ENCODE results near the gene CMTM7. TPM values are rescaled to one million over a fixed set of nuclear protein-coding genes. Genes with fewer than 3 reads are reported as not detected.

CMTM7 gene
- total RNA-seq, 1 experiment from 2014 or later = 62.6 TPM

DNA sequence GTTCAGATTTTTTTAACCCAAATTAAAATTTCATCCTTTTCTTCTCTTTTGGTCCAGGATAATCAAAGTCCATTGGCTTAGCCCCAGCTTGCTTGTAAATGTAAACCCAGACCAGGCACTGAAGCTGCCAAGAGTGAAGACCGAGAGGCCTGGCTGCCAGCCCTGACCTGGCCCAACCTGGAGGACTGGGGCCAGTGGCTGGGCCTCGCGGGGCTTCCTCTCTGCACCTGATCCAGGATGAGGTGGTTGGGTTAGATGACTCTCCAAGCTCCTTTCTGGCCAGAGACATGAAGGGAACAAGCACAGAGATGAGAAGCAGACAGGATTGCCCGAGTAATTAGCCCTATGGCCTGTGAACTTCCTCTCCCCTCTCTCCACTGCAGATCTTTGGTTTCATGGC lies 60.4 kb downstream of the CMTM7 start:
- ChIA-PET RAD21 (ENCODE audit: low non-redundant PET in 1 of 2, low total read pairs in 2 of 2, uncharacterized antibody in 2 of 2, unreplicated experiment in 2 of 2) (no interaction called here), POLR2A (no interaction called here), CTCF (no interaction called here)
- Histone ChIP-seq H4K20me1 (ENCODE audit: insufficient read depth) (peaks cover 9% of the 10 kb centered on the region; the same call in 1 of the 2 replicates), H2AFZ (ENCODE audit: low read depth, low read length, poor library complexity, severe bottlenecking) (no peak overlapping the region), H3K27me3 (ENCODE audit: insufficient read depth, low read length) (no peaks in the 10 kb centered on the region), H3K9me2 (ENCODE audit: insufficient read depth) (no peaks in the 10 kb centered on the region), H3K36me3 (ENCODE audit: control insufficient read depth in 1 of 2, insufficient read depth in 2 of 2, low read length in 2 of 2) (peaks cover 3 to 32% of the 10 kb centered on the region in 2 experiments; a peak in 2 of 4 replicates), H3K27ac (ENCODE audit: low read depth, low read length) (no peak overlapping the region), H3K4me3 (replicated peaks in 1 of 2; ENCODE audit: low read depth in 1 of 2, low read length in 2 of 2) (no peak overlapping the region), H3K4me2 (ENCODE audit: low read length) (no peak overlapping the region), H3K9ac (ENCODE audit: low read length) (no peak overlapping the region), H3K9me3 (ENCODE audit: control insufficient read depth in 1 of 2, insufficient read depth in 1 of 2, low read depth in 1 of 2, low read length in 2 of 2) (no peaks in the 10 kb centered on the region), H3K79me2 (ENCODE audit: insufficient read depth, low read length) (peaks cover 54% of the 10 kb centered on the region), H3K4me1 (ENCODE audit: control insufficient read depth in 1 of 2, insufficient read depth in 2 of 2, low read length in 2 of 2) (no peaks in the 10 kb centered on the region)
- BruUV-seq (replicated peaks) = no TSS peak
- DNase-seq (ENCODE audit: low read depth, low spot score) (no peak), ATAC-seq (no peak)
- TF ChIP-seq ELF1 (IDR thresholded peaks at IDR 0.05; ENCODE audit: borderline replicate concordance, low read depth) = no peak
- no peak for TF ChIP-seq SRF (IDR thresholded peaks at IDR 0.05; ENCODE audit: low read depth)
- intact Hi-C loops (cut with micrococcal nuclease) = no loop called here

DNA sequence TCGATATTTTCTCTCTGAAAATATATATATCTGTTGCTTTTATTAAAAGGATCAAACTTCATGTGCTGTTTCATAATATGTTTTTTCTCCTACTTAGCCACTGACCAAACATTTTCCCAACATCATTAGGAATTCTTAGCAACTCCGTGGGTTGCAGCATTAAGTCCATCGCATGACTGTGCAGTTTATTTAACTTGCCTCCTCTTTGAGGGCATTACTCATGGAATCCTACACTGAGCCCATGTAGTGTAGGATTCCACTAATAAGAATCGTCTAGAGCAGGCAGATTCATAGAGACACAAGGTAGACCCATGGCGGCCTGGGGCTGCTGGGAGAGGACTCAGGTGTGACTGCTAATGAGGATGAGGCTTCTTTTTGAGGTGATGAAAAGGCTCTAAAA lies 61.7 kb downstream of the CMTM7 start:
- DNase-seq (ENCODE audit: low read depth, low spot score) (no peak), ATAC-seq (no peak)
- TF ChIP-seq SIN3A (IDR thresholded peaks at IDR 0.05; ENCODE audit: low read depth) = no peak
- no peak for TF ChIP-seq EZH2 (IDR thresholded peaks at IDR 0.05)
- TF ChIP-seq SRF (IDR thresholded peaks at IDR 0.05; ENCODE audit: low read depth) = no peak
- TF ChIP-seq ELF1 (IDR thresholded peaks at IDR 0.05; ENCODE audit: borderline replicate concordance, low read depth) = no peak
- no peak for TF ChIP-seq RAD21 (IDR thresholded peaks at IDR 0.05; ENCODE audit: low read depth)
- TF ChIP-seq, protein P1, sequence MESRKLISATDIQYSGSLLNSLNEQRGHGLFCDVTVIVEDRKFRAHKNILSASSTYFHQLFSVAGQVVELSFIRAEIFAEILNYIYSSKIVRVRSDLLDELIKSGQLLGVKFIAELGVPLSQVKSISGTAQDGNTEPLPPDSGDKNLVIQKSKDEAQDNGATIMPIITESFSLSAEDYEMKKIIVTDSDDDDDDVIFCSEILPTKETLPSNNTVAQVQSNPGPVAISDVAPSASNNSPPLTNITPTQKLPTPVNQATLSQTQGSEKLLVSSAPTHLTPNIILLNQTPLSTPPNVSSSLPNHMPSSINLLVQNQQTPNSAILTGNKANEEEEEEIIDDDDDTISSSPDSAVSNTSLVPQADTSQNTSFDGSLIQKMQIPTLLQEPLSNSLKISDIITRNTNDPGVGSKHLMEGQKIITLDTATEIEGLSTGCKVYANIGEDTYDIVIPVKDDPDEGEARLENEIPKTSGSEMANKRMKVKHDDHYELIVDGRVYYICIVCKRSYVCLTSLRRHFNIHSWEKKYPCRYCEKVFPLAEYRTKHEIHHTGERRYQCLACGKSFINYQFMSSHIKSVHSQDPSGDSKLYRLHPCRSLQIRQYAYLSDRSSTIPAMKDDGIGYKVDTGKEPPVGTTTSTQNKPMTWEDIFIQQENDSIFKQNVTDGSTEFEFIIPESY (IDR thresholded peaks at IDR 0.05; ENCODE audit: extremely low read depth, insufficient replicate concordance, low read length) = no peak
- TF ChIP-seq EGR1 (IDR thresholded peaks at IDR 0.05; ENCODE audit: low read depth) = no peak
- TF ChIP-seq CEBPB (IDR thresholded peaks at IDR 0.05; ENCODE audit: low read depth) = no peak
- no peak for TF ChIP-seq CBX3 (IDR thresholded peaks at IDR 0.05; ENCODE audit: low read depth)
- TF ChIP-seq, protein P2, sequence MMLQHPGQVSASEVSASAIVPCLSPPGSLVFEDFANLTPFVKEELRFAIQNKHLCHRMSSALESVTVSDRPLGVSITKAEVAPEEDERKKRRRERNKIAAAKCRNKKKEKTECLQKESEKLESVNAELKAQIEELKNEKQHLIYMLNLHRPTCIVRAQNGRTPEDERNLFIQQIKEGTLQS (IDR thresholded peaks at IDR 0.05) = no peak
- TF ChIP-seq POLR2A (IDR thresholded peaks at IDR 0.05; ENCODE audit: borderline replicate concordance, extremely low read depth, insufficient read depth, insufficient read length) = no peak
- TF ChIP-seq, protein P3, sequence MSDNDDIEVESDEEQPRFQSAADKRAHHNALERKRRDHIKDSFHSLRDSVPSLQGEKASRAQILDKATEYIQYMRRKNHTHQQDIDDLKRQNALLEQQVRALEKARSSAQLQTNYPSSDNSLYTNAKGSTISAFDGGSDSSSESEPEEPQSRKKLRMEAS (IDR thresholded peaks at IDR 0.05) = no peak
- no peak for TF ChIP-seq POLR2AphosphoS5 (IDR thresholded peaks at IDR 0.05; ENCODE audit: low read depth, low read length)
- TF ChIP-seq YY1 (IDR thresholded peaks at IDR 0.05; ENCODE audit: extremely low read depth, insufficient replicate concordance, low read depth, low read length) = no peak
- Histone ChIP-seq H3K36me3 (ENCODE audit: control insufficient read depth in 1 of 2, insufficient read depth in 2 of 2, low read length in 2 of 2) (peaks cover 3 to 34% of the 10 kb centered on the region in 2 experiments; a peak in 2 of 4 replicates), H3K9me2 (ENCODE audit: insufficient read depth) (no peaks in the 10 kb centered on the region), H3K4me2 (ENCODE audit: low read length) (no peak overlapping the region), H3K9ac (ENCODE audit: low read length) (no peak overlapping the region), H3K4me3 (replicated peaks in 1 of 2; ENCODE audit: low read depth in 1 of 2, low read length in 2 of 2) (no peak overlapping the region), H3K4me1 (ENCODE audit: control insufficient read depth in 1 of 2, insufficient read depth in 2 of 2, low read length in 2 of 2) (no peaks in the 10 kb centered on the region), H3K27me3 (ENCODE audit: insufficient read depth, low read length) (no peaks in the 10 kb centered on the region), H2AFZ (ENCODE audit: low read depth, low read length, poor library complexity, severe bottlenecking) (no peak overlapping the region), H3K27ac (ENCODE audit: low read depth, low read length) (no peak overlapping the region), H4K20me1 (ENCODE audit: insufficient read depth) (no peaks in the 10 kb centered on the region), H3K79me2 (ENCODE audit: insufficient read depth, low read length) (peaks cover 45% of the 10 kb centered on the region; the same call in 1 of the 2 replicates), H3K9me3 (ENCODE audit: control insufficient read depth in 1 of 2, insufficient read depth in 1 of 2, low read depth in 1 of 2, low read length in 2 of 2) (no peaks in the 10 kb centered on the region)
- ChIA-PET CTCF (interaction anchor here (1.1 kb wide), 1 partner anchor 15 kb away, joined by 3 read pairs; no protein-coding TSS in a partner anchor), RAD21 (ENCODE audit: low non-redundant PET in 1 of 2, low total read pairs in 2 of 2, uncharacterized antibody in 2 of 2, unreplicated experiment in 2 of 2) (no interaction called here), POLR2A (no interaction called here)
- no TSS peak for BruUV-seq (replicated peaks)
- intact Hi-C loops (cut with micrococcal nuclease) = no loop called here

Data from HCT116 (cell line).